Stimulated activated naive CD8-positive, alpha-beta T cell treated with anti-CD3 and anti-CD28 coated beads, Interleukin-15, Interleukin-2, amounts not matched to agents 100 ng/mL and 50 ng/mL, for 24 hours (primary cell): Measurements from ENCODE around the gene FIBCD1.
A peak's percentile ranks its signal among the peaks of the same experiment; 100 is the strongest.

Experiments
- H3K27ac Mint-ChIP-seq: one replicate; pipeline ENCODE4 v1.8.0; 2021; ENCODE audit warnings: mild to moderate bottlenecking, mixed read lengths
- H3K27me3 Mint-ChIP-seq: one replicate; pipeline ENCODE4 v1.8.0; 2021; ENCODE audit warnings: mixed read lengths
- H3K36me3 Mint-ChIP-seq: one replicate; pipeline ENCODE4 v1.8.0; 2021; ENCODE audit warnings: low read depth, mixed read lengths
- H3K4me1 Mint-ChIP-seq: one replicate; pipeline ENCODE4 v1.8.0; 2021; ENCODE audit warnings: low read depth, mixed read lengths
- H3K4me3 Mint-ChIP-seq: one replicate; pipeline ENCODE4 v1.8.0; 2021; ENCODE audit warnings: mild to moderate bottlenecking, mixed read lengths
- H3K9me3 Mint-ChIP-seq: one replicate; pipeline ENCODE4 v1.8.0; 2021; ENCODE audit warnings: mixed read lengths

The FIBCD1 gene

DNA sequence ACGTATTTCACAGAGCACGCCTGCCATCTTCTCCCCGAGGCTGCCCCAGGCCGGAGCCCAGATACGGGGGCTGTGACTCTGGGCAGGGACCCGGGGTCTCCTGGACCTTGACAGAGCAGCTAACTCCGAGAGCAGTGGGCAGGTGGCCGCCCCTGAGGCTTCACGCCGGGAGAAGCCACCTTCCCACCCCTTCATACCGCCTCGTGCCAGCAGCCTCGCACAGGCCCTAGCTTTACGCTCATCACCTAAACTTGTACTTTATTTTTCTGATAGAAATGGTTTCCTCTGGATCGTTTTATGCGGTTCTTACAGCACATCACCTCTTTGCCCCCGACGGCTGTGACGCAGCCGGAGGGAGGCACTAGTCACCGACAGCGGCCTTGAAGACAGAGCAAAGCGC lies 52.1 kb downstream of the FIBCD1 start:
- Mint-ChIP-seq H3K4me1 (no peaks in the 10 kb centered on the region), H3K27me3 (no peaks in the 10 kb centered on the region), H3K4me3 (no peak overlapping the region), H3K27ac (no peak overlapping the region), H3K9me3 (no peaks in the 10 kb centered on the region), H3K36me3 (peaks cover 28% of the 10 kb centered on the region)

DNA sequence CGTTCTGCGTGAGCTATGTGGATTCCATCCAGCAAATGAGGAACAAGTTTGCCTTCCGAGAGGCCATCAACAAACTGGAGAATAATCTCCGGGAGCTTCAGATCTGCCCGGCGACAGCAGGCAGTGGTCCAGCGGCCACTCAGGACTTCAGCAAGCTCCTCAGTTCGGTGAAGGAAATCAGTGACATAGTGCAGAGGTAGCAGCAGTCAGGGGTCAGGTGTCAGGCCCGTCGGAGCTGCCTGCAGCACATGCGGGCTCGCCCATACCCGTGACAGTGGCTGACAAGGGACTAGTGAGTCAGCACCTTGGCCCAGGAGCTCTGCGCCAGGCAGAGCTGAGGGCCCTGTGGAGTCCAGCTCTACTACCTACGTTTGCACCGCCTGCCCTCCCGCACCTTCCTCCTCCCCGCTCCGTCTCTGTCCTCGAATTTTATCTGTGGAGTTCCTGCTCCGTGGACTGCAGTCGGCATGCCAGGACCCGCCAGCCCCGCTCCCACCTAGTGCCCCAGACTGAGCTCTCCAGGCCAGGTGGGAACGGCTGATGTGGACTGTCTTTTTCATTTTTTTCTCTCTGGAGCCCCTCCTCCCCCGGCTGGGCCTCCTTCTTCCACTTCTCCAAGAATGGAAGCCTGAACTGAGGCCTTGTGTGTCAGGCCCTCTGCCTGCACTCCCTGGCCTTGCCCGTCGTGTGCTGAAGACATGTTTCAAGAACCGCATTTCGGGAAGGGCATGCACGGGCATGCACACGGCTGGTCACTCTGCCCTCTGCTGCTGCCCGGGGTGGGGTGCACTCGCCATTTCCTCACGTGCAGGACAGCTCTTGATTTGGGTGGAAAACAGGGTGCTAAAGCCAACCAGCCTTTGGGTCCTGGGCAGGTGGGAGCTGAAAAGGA lies 53.3 kb downstream of the FIBCD1 start:
- peaks cover 36% of the 10 kb centered on the region for H3K36me3 Mint-ChIP-seq
- no peaks in the 10 kb centered on the region for H3K4me1 Mint-ChIP-seq
- no peak overlapping the region for H3K27ac Mint-ChIP-seq
- H3K9me3 Mint-ChIP-seq: no peaks in the 10 kb centered on the region
- H3K4me3 Mint-ChIP-seq: no peak overlapping the region
- no peaks in the 10 kb centered on the region for H3K27me3 Mint-ChIP-seq

DNA sequence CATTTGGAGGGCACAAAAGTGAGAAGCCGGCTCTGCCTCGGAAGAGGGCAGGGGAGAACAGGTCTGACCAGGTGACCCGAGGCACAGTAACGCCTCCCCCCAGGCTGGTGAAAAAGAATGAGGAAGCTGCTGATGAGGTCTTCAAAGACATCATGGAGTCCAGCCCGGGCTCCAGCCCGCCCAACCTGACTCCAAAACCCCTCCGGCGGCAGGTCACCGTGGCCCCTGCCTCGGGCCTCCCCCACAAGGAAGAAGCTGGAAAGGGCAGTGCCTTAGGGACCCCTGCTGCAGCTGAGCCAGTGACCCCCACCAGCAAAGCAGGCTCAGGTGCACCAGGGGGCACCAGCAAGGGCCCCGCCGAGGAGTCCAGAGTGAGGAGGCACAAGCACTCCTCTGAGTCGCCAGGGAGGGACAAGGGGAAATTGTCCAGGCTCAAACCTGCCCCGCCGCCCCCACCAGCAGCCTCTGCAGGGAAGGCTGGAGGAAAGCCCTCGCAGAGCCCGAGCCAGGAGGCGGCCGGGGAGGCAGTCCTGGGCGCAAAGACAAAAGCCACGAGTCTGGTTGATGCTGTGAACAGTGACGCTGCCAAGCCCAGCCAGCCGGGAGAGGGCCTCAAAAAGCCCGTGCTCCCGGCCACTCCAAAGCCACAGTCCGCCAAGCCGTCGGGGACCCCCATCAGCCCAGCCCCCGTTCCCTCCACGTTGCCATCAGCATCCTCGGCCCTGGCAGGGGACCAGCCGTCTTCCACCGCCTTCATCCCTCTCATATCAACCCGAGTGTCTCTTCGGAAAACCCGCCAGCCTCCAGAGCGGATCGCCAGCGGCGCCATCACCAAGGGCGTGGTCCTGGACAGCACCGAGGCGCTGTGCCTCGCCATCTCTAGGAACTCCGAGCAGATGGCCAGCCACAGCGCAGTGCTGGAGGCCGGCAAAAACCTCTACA lies 54.2 kb downstream of the FIBCD1 start:
- Mint-ChIP-seq H3K27ac (no peak overlapping the region), H3K4me1 (no peaks in the 10 kb centered on the region), H3K27me3 (no peaks in the 10 kb centered on the region), H3K36me3 (peaks cover 38% of the 10 kb centered on the region), H3K9me3 (no peaks in the 10 kb centered on the region), H3K4me3 (no peak overlapping the region)

DNA sequence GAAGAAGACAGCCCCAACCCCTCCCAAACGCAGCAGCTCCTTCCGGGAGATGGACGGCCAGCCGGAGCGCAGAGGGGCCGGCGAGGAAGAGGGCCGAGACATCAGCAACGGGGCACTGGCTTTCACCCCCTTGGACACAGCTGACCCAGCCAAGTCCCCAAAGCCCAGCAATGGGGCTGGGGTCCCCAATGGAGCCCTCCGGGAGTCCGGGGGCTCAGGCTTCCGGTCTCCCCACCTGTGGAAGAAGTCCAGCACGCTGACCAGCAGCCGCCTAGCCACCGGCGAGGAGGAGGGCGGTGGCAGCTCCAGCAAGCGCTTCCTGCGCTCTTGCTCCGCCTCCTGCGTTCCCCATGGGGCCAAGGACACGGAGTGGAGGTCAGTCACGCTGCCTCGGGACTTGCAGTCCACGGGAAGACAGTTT lies 54.9 kb downstream of the FIBCD1 start:
- Mint-ChIP-seq H3K27me3 (no peaks in the 10 kb centered on the region), H3K4me3 (no peak overlapping the region), H3K4me1 (no peaks in the 10 kb centered on the region), H3K9me3 (no peaks in the 10 kb centered on the region), H3K36me3 (peaks cover 45% of the 10 kb centered on the region), H3K27ac (no peak overlapping the region)

DNA sequence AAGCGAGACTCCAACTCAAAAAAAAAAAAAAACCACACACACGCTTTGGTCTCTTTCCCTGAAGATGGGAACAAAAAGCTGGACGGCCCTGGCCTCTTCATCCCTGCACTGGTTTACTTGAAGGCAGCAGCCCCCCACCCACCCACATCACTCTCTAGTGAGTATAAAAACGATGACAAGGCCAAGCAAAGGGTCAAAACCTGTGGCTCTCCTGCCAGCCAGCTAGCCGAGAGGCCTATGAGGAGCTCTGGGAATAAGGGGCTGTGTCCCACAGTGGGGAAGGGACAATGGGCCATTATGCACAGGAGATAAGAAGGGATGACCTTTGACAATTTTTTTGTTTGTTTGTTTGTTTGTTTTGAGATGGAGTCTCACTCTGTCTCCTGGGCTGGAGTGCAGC lies 55.6 kb downstream of the FIBCD1 start:
- no peak overlapping the region for H3K27ac Mint-ChIP-seq
- peaks cover 50% of the 10 kb centered on the region for H3K36me3 Mint-ChIP-seq
- H3K4me3 Mint-ChIP-seq: no peak overlapping the region
- no peaks in the 10 kb centered on the region for H3K4me1 Mint-ChIP-seq
- no peaks in the 10 kb centered on the region for H3K9me3 Mint-ChIP-seq
- H3K27me3 Mint-ChIP-seq: no peaks in the 10 kb centered on the region

DNA sequence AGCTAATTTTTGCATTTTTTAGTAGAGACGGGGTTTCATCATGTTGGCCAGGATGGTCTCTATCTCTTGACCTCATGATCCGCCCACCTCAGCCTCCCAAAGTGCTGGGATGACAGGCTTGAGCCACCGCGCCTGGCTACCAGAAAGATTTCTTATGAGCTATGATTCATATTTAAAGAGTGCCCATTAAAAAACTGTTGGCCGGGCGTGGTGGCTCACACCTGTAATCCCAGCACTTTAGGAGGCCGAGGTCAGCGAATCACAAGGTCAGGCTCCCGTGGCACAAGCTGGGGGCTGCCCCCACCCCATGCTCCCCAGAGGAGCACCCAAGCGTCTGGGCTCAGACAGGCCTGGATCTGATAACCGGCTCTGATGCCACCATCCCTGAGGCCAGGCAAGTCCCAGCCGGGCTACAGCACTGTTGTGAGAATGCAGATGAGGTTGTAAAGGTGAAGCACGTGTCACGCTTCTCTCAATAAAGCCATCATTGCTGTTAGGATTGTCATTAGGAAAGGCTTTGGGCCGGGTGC lies 56.3 kb downstream of the FIBCD1 start:
- Mint-ChIP-seq H3K27me3 (no peaks in the 10 kb centered on the region), H3K9me3 (no peaks in the 10 kb centered on the region), H3K27ac (no peak overlapping the region), H3K4me3 (no peak overlapping the region), H3K36me3 (peaks cover 48% of the 10 kb centered on the region), H3K4me1 (no peaks in the 10 kb centered on the region)

DNA sequence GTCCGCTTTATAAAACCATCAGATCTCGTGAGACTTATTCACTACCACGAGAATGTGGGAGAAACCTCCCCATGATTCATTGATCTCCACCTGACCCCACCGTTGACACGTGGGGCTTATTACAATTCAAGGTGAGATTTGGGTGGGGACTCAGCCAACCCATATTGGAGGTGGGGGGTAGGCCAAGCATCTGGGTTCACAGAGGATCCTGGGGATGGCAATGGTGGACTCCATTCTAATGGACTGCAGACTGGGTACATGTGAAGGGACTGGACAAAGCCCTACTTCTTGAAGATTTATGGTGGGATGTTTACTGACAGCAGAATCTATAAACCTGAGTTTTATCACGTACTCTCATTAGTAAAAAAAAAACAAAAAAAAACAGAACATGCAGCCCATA lies 57.5 kb downstream of the FIBCD1 start:
- H3K27me3 Mint-ChIP-seq: no peaks in the 10 kb centered on the region
- H3K4me1 Mint-ChIP-seq: no peaks in the 10 kb centered on the region
- H3K4me3 Mint-ChIP-seq: no peak overlapping the region
- H3K9me3 Mint-ChIP-seq: no peaks in the 10 kb centered on the region
- peak overlapping the region; percentile 45 for H3K27ac Mint-ChIP-seq
- H3K36me3 Mint-ChIP-seq: peaks cover 47% of the 10 kb centered on the region

DNA sequence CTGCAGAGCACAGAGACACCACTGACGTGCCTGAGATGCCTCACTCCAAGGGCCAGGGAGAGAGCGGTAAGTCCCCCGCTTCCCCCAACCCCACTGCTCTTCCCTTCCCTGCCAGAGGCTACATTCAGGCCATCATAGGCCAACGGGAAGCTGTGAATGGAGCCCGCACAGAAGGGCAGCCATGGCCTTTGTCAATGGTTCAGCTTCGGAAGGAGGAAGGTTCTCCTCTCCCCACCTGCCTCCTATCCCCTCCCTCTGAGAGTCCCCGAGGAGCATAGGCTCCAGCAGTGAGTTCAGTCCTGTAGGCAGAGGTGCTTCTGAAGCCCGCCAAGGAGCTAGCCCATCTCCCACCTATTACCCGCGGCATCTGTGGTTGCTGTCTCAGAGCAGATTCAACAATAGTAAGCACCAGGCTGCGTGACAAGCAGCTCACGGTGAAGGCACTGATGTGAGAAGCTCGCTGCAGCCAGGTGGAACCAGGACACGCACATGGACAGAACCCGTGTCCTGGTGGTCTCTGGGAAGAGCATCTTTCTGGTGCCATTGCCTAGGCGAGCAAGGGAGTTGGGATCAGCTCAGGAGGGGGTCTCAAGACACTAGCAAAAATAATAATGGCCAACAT lies 58.3 kb downstream of the FIBCD1 start:
- H3K9me3 Mint-ChIP-seq: no peaks in the 10 kb centered on the region
- peaks cover 43% of the 10 kb centered on the region for H3K36me3 Mint-ChIP-seq
- no peaks in the 10 kb centered on the region for H3K4me1 Mint-ChIP-seq
- no peak overlapping the region for H3K4me3 Mint-ChIP-seq
- no peak overlapping the region for H3K27ac Mint-ChIP-seq
- H3K27me3 Mint-ChIP-seq: no peaks in the 10 kb centered on the region

DNA sequence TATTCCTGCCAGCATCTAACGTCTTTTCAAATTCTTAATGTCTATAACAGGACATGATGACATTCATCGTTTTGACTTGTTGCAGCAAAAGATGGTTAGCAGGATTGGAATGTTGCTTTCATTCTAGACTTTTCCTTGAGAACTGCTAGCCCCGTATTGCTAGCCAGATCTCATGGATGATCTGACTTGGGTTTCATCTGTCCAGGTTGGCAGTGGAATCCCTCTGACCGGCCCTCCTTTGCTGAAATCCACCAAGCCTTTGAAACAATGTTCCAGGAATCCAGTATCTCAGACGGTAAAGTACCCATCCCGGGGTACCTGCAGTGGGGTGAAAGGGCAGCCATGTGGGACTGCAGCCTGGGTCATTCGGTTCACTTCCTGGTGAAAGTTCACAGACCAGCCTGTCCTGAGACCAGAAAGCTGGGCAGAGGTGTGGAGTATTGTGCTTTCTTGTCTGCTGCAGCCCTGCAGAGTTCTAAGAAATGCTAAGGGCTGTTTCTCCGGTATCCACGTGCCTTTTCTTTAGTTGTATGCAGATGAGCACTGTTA lies 59.1 kb downstream of the FIBCD1 start:
- H3K9me3 Mint-ChIP-seq: no peaks in the 10 kb centered on the region
- no peak overlapping the region for H3K4me3 Mint-ChIP-seq
- no peaks in the 10 kb centered on the region for H3K4me1 Mint-ChIP-seq
- no peaks in the 10 kb centered on the region for H3K27me3 Mint-ChIP-seq
- H3K27ac Mint-ChIP-seq: no peak overlapping the region
- H3K36me3 Mint-ChIP-seq: peaks cover 50% of the 10 kb centered on the region

DNA sequence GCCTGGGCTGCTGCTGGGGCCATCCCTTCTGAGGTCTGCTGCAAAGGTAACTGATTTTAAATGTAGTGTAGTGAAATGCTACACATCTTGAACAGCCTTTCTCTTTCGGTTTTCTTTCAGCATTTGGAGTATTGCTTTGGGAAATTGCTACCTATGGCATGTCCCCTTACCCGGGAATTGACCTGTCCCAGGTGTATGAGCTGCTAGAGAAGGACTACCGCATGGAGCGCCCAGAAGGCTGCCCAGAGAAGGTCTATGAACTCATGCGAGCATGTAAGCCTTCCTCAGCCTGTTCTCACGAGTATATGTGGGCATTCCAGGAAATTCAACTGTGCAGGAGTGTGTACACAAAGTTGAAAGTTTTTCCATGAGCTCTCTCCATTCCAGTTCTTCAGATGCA lies 60.8 kb downstream of the FIBCD1 start:
- H3K36me3 Mint-ChIP-seq: peaks cover 50% of the 10 kb centered on the region
- H3K27ac Mint-ChIP-seq: no peak overlapping the region
- H3K27me3 Mint-ChIP-seq: no peaks in the 10 kb centered on the region
- H3K9me3 Mint-ChIP-seq: no peaks in the 10 kb centered on the region
- no peak overlapping the region for H3K4me3 Mint-ChIP-seq
- H3K4me1 Mint-ChIP-seq: no peaks in the 10 kb centered on the region

DNA sequence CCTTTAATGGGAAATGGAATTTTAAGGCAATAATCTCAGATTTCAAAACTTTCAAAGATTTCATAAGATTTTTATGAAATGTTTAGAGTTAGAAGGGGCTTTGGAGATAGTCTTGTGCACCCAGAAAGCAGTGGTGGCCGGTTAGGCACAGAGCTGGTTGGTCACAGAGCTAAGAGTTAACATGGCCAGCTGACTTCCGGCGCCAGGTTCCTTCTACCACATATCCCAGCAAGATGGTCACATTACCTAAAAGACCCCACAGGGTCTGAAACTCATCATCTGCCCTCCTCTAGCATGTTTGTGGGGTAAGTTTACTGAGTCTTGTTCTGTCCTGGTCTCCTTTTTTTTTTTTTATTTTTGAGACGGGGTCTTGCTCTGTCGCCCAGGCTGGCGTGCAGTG lies 61.7 kb downstream of the FIBCD1 start:
- H3K4me1 Mint-ChIP-seq: no peaks in the 10 kb centered on the region
- H3K27me3 Mint-ChIP-seq: no peaks in the 10 kb centered on the region
- H3K36me3 Mint-ChIP-seq: peaks cover 58% of the 10 kb centered on the region
- H3K9me3 Mint-ChIP-seq: no peaks in the 10 kb centered on the region
- no peak overlapping the region for H3K4me3 Mint-ChIP-seq
- H3K27ac Mint-ChIP-seq: no peak overlapping the region

DNA sequence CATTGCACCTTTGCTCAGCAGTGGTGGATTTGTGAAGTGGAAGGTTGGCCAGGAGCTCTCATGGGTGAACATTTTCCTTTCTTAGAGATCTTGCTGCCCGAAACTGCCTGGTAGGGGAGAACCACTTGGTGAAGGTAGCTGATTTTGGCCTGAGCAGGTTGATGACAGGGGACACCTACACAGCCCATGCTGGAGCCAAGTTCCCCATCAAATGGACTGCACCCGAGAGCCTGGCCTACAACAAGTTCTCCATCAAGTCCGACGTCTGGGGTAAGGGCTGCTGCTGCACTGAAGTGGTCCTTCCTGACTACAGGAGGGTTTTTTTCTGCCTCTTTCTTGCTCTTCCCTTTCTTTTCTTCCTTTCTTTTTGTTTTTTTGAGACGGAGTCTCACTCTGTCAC lies 64.3 kb downstream of the FIBCD1 start:
- H3K27ac Mint-ChIP-seq: no peak overlapping the region
- no peak overlapping the region for H3K4me3 Mint-ChIP-seq
- H3K36me3 Mint-ChIP-seq: peaks cover 54% of the 10 kb centered on the region
- no peaks in the 10 kb centered on the region for H3K27me3 Mint-ChIP-seq
- no peaks in the 10 kb centered on the region for H3K9me3 Mint-ChIP-seq
- H3K4me1 Mint-ChIP-seq: no peaks in the 10 kb centered on the region

DNA sequence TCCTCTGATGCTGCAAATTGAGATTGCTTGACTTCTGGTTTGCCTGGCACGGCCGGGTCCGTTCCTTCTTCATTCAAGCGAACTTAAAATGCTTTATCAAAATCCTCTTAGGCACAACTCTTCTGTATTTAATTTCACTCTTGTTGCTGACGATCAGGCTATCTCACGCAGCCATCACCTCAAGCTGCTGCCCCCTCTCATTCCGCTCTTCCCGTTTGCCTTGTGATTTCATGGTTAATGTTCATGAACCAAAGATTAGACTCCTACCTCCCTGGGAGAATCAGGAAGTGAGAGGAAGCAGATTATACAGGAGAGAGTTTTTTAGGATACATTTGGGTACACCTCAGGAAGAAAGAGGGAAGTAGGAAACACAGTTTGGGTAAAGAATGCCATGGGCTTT lies 65.1 kb downstream of the FIBCD1 start:
- no peaks in the 10 kb centered on the region for H3K27me3 Mint-ChIP-seq
- peaks cover 49% of the 10 kb centered on the region for H3K36me3 Mint-ChIP-seq
- no peaks in the 10 kb centered on the region for H3K9me3 Mint-ChIP-seq
- no peaks in the 10 kb centered on the region for H3K4me1 Mint-ChIP-seq
- H3K27ac Mint-ChIP-seq: no peak overlapping the region
- no peak overlapping the region for H3K4me3 Mint-ChIP-seq

DNA sequence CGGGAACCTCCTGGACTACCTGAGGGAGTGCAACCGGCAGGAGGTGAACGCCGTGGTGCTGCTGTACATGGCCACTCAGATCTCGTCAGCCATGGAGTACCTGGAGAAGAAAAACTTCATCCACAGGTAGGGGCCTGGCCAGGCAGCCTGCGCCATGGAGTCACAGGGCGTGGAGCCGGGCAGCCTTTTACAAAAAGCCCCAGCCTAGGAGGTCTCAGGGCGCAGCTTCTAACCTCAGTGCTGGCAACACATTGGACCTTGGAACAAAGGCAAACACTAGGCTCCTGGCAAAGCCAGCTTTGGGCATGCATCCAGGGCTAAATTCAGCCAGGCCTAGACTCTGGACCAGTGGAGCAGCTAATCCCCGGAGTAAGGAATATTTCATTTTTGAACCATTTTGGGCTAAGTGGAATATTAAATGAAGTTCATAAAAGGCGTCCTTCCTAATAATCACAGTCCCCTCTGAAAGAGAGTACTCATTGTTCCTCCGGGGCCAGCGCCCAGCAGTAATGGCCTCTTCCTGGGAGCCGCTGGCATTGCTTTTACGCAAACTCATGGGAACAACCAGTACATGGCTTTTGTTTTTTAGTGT lies 66.0 kb downstream of the FIBCD1 start:
- Mint-ChIP-seq H3K36me3 (peaks cover 44% of the 10 kb centered on the region), H3K27ac (no peak overlapping the region), H3K4me1 (no peaks in the 10 kb centered on the region), H3K4me3 (no peak overlapping the region), H3K27me3 (no peaks in the 10 kb centered on the region), H3K9me3 (no peaks in the 10 kb centered on the region)
